Activated effector memory CD4-positive, alpha-beta T cell treated with Interleukin-2 at 50 U/mL for 16 hours (primary cell): Measurements from ENCODE around the gene OR5T1.

Source experiments
- DNase-seq: peaks from one replicate; pipeline ENCODE4 v3.0.0-alpha.2; 2020

Gene OR5T1

DNA sequence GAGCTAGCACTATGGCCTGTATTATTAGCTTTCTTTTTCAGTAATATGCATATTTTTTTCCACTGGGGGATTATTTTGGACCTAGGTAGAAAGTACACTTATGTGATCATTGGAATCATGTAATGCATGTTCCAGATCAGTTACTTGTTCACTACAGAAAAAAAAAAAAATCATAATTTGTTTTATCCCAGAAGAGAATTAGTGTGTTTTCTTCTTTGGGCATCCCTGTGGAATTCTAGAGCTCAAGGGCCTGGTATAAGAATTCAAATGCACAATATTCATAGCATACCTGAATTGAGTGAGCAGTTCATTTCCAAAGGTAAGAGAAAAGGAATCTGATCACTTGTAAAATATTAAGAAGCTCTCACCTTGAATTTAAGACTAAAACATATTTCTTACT lies at the start of gene OR5T1:
OR5T1 (plus strand) TSS at position 301 of the 400 bp plus-strand sequence. CDS start 1,485 bp downstream, outside the sequence.
- DNase-seq = no peak

DNA sequence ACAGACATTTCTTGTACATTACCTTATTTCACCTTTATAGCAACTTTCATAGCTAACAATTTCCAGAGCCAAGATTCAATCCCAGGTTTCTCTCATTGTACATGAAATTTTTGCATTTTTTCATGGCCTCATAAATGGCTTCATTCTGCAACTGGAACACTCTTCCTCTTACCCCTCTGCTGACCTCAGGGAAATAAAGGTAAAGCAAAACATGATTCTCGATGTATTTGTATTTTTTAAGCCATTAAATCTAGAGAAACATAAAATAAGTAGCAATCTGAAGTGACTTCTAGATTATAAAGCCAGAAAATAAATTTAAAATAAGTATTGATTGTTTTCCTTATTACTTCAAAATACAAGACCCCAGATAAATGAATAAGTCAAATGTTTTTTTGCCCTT lies 39.8 kb upstream of the OR5T1 start, which contains the start of gene OR5T2:
OR5T2 (minus strand) TSS at position 101 of the 400 bp plus-strand sequence. CDS start 1,193 bp downstream, outside the sequence.
- DNase-seq = no peak

- DNase-seq = no peak
Observed at GRCh38 chr11:56251954-56252353, 22.0 kb upstream of the OR5T1 start, which contains the start of gene OR5T3. OR5T3 (plus strand) TSS chr11:56252254; CDS start chr11:56252254, 0 bp downstream.

DNA sequence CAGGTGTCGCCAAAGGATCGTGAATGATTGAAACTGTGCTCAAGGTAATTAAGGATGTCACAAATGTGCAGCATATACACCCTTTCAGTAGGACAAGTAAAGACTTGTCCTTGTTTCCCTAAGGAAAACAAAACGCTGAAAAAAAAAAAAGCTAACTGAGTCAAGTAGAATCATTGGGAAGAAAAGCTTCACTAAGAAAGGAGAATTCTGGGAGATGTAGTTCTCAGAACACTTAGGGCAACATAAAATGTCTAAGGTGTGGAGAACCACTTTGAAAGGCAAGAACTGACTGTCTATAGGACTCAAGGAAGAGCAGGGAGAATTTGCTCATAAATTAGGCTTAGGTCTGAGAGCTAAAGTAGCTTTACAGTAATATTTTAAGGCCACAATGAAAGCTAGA lies 2.9 kb upstream of the OR5T1 start:
- DNase-seq = no peak

GRCh38 chr11:56292154-56292553 lies 18.2 kb downstream of the OR5T1 start, which contains the start of gene OR8H1:
OR8H1 (minus strand) TSS chr11:56292254; CDS start chr11:56291062, 1,192 bp downstream.
- DNase-seq = no peak

GRCh38 chr11:56296898-56297297 lies 22.9 kb downstream of the OR5T1 start:
- no peak for DNase-seq

DNA sequence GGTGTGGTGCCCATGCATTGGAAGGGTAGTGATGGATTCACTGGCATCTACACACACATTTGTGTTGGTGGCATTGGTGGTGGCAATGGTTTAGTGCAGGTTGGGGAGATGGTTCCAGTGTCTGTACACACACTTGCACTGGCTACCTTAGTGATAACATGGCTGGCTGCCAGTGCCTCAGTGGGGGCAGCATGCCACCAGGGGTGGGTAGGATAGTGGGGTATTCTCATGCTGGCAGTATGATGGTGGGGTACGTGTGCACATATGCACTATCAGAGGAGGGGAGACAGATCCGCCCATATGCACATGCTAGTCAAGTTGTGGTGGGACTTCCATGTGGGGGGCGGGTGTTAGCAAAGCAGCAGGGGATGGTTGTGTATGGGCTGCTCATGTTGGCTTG lies 33.9 kb downstream of the OR5T1 start:
- no peak for DNase-seq

DNA sequence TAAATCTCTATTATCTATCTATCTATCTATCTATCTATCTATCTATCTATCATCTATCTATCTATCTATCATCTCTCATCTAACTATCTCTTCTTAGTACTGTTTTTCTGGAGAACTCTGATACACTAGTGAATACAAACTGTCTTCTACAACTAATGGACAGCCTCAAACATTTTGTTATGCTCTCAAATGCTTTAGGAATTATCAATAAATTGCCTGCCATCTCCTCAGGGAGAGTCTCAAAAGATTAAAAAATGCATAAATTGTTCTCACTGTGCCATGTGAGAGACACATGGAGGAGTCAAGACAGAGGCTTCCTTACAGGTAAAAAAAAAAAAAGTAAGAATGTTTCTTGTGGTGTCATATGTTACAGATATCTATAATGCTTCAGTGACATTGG lies 40.9 kb downstream of the OR5T1 start, which contains the start of gene OR8K3:
OR8K3 (plus strand) TSS at position 301 of the 400 bp plus-strand sequence. CDS start 3,163 bp downstream, outside the sequence.
- no peak for DNase-seq
